GM18505 (cell line): ENCODE results near the gene YIPF7.

Experiments used
- ATAC-seq: cut with Tn5 transposase; IDR thresholded peaks from one replicate; pipeline ENCODE4 v1.9.1; 2021; ENCODE audit not compliant: unreplicated experiment
- POLR2A ChIP-seq: IDR thresholded peaks from 4 replicates; pipeline ENCODE4 v1.6.1; 2011; ENCODE audit warnings: borderline replicate concordance; ENCODE audit not compliant: insufficient read depth, insufficient read length; ENCODE audit errors: extremely low read depth

The YIPF7 gene

DNA sequence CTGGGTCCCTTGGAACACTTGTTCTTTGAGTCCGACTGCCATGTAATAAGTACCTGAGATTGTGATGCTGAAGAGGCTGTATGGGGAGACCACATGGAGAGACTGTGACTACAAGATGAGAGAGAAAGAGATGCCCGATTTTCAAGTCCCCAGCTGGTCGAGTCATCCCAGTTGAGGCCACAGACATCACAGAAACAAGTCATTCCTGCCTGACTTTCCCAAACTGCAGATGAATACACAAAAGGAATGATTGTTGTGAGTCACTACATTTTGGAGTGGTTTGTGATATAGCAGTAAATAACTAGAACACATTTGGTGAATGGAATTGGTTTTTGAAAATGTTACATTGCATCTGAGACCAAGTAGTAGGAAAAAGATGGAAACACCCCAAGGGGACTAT is 9.0 kb upstream of the YIPF7 start:
- ATAC-seq: no peak
- no peak for TF ChIP-seq POLR2A

DNA sequence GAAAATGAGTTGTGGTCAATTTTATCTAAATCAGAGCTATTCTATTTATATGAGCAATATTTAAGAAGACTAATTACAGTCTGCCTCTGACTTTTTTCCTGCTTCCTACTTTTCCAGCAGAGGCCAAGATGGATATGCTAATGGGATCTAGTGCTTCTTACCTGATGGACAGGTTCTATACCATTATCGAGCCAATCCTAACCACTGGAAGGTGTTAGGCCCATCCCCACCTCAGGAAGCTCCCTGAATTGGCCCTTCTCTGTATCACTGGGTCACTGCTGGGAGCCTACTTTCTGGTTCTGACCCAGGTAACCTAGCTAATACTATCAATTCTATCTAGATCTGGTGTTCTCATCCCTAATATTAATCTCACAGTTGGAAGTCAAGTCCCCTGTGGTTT is 577 bp upstream of the YIPF7 start:
- no peak for TF ChIP-seq POLR2A
- ATAC-seq: no peak

DNA sequence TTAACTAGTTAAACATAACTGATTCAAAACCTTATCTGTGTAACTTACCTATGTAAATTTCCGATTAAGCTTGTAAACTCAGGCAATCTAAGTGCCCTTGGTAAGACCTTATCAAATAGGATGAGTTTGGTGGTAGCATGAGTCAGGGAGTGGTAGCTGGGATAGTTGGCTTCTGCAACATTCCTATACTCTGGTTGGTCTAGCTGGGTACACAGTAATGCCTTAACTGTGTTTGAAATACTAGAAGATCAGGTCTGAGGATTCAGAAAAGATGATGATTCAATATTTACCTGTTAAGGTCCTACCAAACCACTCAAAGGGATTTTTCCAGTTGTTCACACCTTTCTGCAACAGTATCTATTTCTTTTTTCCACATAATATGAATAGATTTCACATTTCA is 5.3 kb downstream of the YIPF7 start:
- no peak for ATAC-seq
- TF ChIP-seq POLR2A: no peak

DNA sequence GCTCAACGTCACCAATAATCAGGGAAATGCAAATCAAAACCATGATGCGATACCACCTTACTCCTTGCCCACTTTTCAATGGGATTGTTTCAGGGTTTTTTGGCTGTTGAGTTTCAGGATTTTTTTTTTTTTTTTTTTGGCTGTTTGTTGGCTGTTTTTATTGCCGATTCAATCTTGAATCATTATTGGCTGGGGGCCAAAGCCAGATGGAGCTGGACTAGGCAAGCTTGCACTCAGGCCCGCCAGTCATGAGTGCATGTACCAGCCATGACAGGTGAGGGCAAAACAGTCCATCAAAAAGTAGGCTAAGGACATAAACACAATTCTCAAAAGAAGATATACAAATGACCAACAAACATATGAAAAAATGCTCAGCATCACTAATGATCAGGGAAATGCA is 13.3 kb downstream of the YIPF7 start:
- TF ChIP-seq POLR2A: no peak
- ATAC-seq: no peak

DNA sequence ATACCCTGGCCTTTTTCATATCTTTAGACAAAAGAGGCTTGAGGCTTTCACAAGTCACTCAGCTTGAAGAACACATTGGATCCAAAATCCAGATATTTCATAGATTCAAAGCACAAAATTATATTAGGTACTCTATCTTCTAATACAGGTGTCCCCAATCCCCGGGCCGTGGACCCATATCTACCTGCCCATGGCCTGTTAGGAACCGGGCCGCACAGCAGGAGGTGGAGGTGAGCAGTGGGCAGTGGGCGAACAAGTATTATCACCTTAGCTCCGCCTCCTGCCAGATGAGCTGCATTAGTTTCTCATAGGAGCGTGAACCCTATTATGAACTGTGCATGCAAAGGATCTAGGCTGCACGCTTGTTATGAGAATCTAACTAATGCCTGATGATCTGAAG is 18.7 kb downstream of the YIPF7 start:
- no peak for ATAC-seq
- no peak for TF ChIP-seq POLR2A

DNA sequence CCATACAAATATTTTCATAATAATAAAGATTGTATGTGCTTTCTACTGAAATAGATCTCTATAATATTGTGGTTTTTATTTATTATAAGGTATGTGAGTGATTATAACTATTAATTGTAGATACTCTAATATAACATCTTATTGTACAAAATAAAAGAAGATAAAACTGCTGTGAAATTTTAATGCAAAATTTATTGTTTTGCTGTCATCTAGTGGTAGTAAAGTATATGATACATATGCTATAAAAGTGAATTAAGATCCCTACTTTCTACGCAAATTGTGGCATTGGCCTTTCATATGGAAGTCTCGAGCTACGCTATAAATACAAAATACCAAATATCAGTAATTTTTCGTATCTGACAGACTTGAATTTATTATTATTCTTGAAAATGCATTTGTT is 19.3 kb downstream of the YIPF7 start:
- TF ChIP-seq POLR2A: no peak
- no peak for ATAC-seq

DNA sequence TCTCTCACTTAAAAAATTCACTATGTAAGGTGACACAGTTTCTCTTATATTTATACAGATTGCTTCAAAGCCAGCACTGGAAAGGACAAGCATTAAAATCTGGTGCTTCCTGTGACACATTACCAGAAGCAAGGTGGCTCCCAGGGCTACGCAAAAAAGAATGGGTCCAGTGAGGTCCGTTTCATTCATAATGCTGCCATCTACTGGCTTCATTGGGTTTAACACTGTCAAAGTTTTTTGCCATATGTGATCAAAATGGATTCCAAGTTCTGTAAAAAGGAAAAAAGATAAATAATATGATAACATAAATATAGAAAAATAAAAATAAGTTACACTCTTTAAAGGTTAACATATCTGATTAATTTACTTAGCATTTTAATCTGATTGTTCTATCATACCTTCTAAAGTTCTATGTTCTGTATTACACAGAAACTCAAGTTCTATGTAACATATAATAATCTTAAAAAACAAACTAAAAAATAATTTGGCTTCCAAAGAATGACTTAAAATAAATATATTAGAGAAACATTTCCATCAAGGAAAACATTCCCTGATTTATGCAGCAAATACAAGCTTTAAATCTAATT is 22.1 kb downstream of the YIPF7 start:
- TF ChIP-seq POLR2A: no peak
- ATAC-seq: peak; percentile 96

DNA sequence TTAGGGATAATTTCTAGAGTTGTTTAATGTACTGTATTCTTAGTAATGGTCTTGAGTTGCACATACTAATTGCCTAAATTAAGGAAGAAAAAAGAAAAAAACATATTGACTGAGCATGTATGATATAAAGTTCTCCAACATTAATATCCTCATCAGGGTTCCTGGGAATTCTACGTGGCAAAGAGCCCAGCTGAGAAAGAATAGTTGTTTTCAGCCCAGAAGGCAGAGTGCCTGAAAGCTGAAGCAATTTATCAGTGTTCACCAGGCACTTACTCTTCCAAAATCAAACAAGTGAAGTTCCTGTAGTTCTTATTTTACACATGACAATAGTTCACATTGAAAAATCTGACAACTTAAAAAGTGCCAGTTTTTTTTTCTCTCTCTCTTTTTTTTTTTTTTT is 27.7 kb downstream of the YIPF7 start:
- no peak for TF ChIP-seq POLR2A
- no peak for ATAC-seq

DNA sequence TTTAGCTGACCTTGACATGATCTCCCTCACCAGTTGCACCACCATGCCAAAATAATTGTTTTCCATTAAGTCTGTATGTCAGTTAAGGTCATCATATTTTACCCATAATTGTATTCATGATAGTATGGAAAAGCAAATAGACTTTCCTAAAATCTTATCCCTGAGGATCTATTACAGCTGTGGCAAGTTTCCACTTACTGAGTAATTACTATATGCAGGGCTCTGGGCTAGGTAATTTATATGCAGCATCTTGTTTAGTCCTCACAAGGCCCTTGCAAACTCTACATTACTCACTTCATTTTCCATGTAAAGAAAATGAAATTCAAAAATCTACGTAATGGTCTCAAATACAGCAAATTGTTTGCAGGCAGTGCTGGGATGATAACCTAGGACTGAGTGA is 34.8 kb downstream of the YIPF7 start:
- no peak for ATAC-seq

DNA sequence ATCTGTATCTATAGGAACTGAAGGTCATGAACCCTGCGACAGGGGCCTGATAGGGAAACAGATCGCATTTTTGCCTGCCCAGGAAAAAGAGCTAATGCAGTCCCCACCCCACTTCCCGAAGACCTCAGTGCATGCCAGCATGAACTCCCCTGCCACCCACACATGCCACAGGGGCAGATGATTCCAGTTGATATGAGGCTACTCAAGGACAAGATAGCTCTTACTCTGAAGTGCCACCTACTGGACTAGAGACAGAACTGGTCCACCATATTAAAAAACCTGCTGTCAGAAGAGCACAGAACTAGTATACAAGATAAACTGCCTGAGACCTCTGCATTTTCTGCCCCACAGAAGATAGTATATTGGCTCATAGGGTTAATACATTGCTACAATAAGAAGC is 68.0 kb downstream of the YIPF7 start:
- no peak for TF ChIP-seq POLR2A

More for the DNA sequence above, 34.8 kb downstream of the YIPF7 start:
- no peak for TF ChIP-seq POLR2A

DNA sequence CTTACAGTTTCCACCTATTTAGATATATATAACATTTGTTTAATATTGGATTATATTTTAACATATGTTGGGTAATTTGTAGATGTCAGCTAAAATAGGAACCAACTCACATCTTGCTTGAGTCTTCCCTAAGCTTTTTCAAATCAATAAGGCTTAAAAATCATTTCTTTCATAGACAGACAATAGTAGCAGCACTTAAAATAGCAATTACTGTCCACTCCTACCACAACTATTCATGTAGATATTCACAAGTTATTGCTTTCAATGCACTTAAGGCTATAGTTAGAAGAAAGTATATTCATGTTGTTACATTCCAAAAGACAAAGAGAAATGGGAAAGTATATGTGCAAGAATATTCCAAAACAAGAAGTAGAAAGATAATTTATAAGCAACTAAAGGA is 71.2 kb downstream of the YIPF7 start:
- ATAC-seq: no peak
- no peak for TF ChIP-seq POLR2A

More for the DNA sequence above, 68.0 kb downstream of the YIPF7 start:
- ATAC-seq: no peak

DNA sequence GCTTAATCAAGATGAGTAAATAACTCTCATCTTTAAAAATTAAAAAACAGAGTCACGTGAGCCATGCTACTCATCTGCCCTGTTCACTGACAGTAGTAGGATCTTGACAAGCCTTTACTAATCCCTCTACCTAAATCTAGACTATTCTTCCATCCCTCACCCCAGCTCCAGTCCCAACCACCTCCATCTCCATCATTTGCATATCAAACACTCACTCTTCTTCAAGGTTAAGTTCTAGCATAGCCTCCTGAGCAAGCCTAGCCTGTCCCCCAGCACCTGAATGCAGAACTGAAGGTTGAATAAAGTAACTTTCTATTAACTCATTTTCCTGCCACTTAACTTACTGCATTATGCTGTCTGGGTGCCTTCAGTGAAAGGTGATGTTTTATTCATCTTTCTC is 72.5 kb downstream of the YIPF7 start:
- no peak for ATAC-seq

More for the DNA sequence above, 72.5 kb downstream of the YIPF7 start:
- TF ChIP-seq POLR2A: no peak
